ENCODE results near the gene PMEL.
A peak's percentile ranks its signal among the peaks of the same experiment; 100 is the strongest.
"Not testable (repeated sequence)": the region's sequence is repeated elsewhere in the genome, so short reads cannot be mapped to it uniquely, and the experiment has no call there.

Gene PMEL

DNA sequence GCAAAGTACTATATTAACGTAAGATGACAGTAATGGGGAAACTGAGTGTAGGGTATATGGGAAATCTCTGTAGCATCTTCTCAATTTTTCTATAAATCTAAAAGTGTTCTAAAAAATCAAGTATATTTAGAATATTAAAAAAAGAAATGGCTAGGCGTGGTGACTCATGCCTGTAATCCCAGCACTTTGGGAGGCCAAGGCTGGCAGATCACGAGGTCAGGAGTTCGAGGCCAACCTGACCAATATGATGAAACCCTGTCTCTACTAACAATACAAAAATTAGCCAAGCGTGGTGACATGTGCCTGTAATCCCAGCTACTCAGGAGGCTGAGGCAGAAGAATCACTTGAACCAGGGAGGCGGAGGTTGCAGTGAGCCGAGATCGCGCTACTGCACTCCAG is 42.2 kb downstream of the PMEL start:
- not testable (repeated sequence) for DNase-seq (ENCODE audit: low spot score)

DNA sequence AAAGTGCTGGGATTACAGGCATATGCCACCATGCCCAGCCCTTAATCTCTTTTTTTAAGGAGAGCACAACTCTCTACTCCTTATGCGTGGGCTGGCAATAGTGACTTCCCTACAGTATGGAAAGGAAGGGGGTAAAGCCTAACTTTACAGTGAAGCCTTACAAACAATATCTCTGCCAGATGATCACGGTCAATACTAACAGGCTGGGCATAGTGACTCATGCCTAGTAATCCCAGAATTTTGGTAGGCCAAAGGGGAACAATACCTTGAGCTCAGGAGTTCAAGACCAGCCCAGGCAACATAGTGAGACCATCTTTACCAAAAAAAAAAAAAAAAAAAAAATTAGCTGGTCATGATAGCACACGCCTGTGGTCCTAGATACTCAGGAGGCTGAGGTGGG is 43.7 kb downstream of the PMEL start:
- no peak for DNase-seq (ENCODE audit: low spot score)

DNA sequence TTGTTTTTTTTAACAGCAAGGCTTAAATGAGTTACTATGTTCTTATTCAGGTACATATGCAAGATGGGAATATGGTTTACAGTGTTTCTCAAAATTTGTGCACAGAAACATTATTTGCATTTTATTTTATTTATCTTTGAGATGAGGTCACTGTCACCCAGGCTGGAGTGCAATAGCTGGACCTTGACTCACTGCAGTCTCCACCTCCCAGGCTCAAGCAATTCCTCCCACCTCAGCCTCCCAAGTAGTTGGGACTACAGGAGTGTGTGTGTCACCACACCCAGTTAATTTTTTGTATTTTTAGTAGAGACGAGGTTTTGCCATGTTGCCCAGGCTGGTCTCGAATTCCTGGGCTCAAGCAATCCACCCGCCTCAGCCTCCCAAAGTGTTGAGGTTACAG is 46.8 kb downstream of the PMEL start:
- peak; percentile 26 for DNase-seq (ENCODE audit: low spot score)

DNA sequence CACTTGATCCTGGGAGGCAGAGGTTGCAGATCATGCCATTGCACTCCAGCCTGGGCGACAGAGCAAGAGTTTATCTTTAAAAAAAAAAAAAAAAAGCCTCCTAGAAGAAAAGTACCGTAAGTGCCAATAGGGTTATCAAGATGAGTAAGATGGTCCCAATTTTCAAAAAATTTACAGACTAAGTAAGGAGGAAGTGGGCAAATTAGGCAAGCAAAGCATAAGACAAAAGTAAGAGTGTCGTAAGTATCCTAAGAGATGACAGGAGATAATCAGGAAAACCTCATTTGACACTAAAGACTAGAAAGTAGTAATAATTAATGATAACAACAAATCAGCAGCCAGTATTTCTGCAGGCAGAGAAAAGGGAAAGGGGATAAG is 50.4 kb downstream of the PMEL start:
- no peak for DNase-seq (ENCODE audit: low spot score)

DNA sequence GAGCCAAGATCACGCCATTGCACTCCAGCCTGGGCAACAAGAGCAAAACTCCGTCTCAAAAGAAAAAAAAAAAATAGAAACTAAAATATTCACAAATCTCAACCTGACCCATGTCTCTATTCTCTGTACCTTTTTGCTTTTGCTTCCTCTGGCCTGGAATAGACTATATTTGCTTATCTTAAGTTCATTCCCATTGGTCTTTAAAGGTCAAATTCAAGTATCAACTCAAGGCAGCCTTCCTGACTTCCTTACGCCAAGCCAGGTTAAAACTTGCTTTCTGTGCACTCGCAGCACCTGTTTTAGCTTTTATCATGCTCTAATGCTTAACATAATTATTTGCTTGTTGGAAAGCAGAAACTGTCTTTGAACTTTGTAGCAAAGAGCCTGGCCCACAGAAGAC is 52.9 kb downstream of the PMEL start:
- DNase-seq (ENCODE audit: low spot score): no peak

DNA sequence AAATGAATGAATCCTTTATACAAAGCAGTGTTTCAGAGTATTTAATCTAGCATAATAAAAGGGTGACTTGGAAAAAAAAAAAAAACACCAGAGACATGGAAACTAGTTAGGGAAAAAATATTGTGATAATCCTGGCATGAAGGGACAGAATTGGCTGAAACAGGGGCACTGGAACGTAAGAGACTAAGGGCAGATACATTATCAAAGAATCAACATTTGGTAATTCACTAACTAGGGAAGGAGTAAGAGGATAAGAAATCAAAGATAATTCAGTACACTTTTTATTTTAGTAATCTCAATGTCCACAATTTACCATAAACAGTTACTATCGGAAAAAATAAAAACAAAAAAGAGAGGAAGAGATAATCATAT is 56.3 kb downstream of the PMEL start:
- DNase-seq (ENCODE audit: low spot score): no peak

DNA sequence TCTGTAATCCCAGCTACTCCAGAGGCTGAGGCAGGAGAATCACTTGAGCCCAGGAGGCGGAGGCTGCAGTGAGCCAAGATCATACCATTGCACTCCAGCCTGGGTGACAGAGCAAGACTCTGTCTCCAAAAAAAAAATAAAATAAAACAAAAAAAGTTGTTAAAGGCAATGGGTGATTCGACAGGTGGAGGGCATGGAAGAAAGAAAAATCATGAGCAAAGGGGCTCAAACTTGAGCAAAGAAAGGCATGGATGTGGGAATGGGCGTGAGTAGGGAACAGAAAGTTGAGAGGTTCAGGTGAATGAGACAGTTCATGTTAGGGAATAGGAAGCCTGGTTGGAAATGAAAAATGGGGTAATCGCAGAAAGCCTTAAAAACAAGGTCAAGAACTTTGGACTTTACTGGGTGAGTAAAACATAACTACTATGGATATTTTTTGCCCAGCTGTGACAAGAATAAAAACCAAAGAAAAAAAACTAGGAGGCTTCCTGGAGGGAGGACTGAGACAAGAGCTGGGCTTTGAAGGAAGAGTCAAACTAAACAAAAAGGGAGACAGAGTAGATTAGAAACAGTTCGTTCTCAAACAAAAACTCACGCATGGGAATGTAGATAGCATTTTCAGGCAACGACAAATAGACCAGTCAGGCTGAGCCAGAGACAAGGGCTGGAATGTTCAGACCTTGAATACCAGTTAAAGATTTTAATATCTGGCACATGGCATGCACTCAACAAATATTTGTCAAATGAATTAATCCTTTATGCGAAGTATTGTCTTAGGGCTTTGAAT is 56.9 kb downstream of the PMEL start:
- DNase-seq (ENCODE audit: low spot score): peak; percentile 50

DNA sequence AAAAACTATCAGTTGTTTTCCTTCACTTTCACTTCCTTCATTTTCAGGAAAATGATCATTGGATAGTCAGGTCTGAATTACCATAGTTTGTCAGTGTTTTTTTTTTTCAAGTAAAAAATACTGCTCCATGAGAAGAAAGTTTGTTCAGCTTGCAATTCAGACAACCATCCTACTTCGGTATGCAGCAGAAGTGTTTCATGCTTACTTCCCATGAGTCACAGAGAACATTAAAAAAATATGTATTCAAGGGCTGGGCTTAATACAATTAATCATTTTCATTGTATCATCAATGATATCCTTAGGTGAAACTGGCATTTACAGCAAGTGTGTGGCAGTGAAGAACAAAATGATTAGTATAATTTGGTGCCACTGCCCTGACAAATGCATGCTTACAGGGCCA is 59.8 kb downstream of the PMEL start:
- peak; percentile 52 for DNase-seq (ENCODE audit: low spot score)
